Stimulated activated CD4-positive, alpha-beta T cell treated with anti-CD3 and anti-CD28 coated beads, Interleukin-1b, Interleukin-23, amount 100 ng/mL, for 4 hours (primary cell): ENCODE measurements around the gene MEIS1.
"Not testable (repeated sequence)": the region's sequence is repeated elsewhere in the genome, so short reads cannot be mapped to it uniquely, and the experiment has no call there.

ENCODE experiments used
- DNase-seq, 2 donors: peaks; one replicate each; pipeline ENCODE4 v3.0.0-alpha.2; 2020; ENCODE audit warnings: low read depth in 2 of 2

MEIS1 gene

DNA sequence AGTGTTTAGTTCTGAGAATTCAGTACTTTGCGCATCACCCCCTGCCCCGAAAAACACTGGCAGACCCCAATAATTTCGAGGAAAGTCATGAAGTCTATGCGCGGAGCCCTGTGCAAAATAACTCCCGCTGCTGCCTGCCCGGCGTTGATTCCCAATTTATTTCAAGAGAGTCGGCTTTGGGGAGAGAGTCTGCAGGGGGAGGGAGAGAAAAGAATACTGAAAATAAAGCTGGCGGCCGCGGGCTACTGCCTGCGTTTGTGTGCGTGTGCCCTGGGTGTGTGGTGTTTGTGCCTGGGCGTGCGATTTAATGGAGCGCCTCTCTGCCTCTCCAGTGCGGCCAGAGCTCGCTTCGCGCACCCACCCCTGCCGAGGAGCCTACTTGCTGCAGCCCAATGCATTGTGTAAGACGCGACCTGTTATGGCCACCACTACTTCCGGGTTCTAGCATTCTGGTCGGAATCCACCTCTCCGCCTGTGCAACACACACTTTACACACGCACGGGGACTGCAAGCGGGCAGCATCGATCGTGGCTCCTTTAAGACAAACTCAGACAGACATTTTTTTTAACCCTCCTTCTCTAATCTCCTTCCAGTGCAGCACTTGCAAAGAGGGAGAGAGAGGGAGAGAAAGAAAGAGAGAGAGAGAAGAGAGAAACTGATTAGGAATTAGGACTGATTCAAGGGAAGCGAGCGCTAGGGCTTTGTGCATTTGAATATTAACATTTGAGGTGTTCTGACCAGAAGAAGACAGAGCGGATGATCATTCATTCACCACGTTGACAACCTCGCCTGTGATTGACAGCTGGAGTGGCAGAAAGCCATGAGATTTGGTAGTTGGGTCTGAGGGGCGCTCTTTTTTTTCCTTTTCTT is at the start of gene MEIS1:
Gene MEIS1, plus strand, starts transcription at position 447 of the 870 bp plus-strand sequence. CDS start 732 bp downstream, outside the sequence.
- no peak for DNase-seq

DNA sequence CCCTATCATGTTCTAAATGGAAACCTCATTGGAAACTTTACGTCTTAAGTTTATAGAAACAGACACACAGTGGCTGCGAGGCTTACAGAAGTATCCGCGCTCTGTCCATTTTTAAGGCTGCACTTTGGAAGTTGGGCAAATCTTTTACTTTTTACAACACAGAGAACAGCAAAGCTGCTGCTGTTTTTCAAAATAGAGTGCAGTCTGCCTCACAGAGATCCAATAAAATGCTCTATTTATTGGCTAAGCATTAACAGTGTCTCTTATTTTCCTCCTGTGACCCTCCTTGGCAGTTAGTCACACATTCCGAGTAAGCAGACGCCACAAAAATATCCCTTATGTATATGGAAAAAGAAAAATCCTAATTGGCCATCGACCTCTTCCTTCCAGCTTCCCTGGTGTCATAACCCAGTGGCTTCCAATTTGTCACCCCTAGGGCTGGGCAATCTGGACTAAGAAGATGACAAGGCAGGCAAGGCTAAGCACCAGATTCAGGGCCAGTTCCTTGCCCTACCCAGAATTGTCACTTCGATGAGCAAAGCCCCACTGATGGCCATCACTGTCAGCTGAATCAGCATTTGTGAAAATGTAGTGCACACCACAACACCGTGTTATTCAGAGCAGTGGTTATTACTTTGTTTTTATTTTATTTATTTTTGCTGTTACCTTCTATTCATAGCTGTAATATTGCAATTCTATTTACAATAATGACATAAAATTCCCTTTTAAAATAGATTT is 47.7 kb upstream of the MEIS1 start:
- no peak for DNase-seq

DNA sequence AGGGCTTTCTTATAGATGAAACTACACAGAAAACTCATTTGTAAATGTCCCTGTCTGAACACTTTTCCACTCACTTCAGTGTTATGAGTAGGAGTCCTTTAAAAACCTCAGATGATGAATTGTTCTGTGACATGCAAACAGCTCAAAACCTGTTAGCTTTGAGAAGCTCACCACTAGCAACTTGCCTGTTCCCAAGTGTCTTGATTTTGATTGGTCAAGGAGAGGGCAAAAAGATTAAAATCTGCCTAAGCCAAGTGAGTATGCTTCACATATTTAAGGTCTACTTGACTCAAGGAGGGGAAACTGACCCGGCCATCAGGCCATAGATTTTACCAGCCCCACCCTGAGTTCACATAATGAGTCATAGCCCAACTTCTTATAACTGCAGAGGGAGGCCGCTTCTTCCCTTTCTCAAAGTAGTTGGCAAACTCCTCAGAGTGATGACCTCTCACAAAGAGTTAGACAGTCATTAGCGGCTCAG is 45.2 kb upstream of the MEIS1 start:
- no peak for DNase-seq

DNA sequence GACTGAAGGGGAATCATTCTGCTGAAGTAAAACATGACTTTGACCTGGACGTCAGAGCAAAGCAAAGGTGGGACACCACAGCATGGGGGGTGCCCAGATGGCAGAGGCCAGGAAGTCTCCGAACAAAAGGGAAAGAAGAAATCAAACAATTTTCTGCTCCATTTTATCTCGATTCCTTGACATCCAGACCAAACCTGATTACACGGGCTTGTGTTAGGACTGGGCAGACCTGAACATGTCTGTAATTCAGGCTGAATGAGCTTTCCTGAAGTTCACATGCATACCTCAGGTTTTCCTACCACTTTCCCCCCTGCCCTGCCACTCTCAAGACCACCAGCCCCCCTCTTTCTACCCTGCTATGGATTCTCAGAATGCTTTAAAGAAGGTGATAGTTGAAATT is 44.8 kb upstream of the MEIS1 start:
- DNase-seq, result no peak

DNA sequence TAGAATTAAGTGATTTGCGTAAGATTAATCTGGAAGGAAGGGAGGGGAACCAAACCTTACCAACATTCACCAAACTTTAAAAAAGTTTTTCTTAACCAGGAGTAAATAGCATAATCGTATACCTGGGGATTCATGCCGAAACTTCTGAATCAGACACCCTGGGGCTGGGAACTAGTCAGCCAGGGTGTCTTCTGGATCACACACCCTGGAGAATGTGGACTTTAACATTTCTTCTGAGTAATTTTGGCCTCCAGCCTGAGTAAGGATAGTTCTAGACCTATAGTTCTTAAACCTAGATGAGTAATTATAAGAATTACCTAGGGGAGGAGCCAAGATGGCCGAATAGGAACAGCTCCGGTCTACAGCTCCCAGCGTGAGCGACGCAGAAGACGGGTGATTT is 44.1 kb upstream of the MEIS1 start:
- no peak for DNase-seq

DNA sequence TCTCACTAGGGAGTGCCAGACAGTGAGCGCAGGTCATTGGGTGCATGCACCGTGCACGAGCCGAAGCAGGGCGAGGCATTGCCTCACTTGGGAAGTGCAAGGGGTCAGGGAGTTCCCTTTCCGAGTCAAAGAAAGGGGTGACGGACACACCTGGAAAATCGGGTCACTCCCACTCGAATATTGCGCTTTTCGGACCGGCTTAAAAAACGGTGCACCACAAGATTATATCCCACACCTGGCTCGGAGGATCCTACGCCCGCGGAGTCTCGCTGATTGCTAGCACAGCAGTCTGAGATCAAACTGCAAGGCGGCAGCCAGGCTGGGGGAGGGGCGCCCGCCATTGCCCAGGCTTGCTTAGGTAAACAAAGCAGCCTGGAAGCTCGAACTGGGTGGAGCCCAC is 43.7 kb upstream of the MEIS1 start:
- not testable (repeated sequence) for DNase-seq

DNA sequence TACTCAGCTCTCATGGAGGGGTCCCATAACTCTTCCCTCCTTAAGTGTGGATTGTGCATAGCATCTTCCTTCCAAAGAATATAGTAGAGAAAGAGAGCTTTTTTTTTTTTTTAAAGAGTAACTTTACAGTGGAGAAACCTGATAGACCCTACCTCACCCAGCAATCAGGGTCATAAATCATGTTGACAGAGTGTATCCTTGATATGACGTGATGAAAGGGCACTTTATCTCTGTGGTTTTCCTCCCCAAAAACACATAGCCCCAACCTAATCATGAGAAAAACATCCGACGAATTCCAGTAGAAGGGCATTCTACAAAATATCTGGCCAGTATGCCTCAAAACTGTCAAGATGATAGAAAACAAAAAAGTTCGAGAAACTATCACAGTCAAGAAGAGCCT is 29.5 kb upstream of the MEIS1 start:
- no peak for DNase-seq

DNA sequence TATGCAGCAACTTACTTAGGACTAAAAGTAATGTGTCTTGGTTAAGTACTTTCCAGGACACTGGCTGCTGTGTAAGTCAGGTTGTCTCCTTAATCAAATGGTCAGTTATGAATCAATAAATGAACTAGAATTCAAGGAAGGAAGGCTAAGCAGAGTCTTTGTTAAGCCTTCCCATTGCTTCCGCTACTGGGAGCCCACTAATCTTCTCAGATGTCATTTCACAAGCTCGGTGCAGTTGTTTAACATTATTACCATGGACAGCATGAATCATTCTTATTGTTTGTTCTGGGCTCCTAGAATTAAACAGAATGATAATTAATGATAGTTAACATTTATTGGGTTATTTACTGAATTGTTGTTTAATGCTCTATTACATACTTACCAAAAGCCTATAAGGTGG is 26.0 kb upstream of the MEIS1 start:
- no peak for DNase-seq

DNA sequence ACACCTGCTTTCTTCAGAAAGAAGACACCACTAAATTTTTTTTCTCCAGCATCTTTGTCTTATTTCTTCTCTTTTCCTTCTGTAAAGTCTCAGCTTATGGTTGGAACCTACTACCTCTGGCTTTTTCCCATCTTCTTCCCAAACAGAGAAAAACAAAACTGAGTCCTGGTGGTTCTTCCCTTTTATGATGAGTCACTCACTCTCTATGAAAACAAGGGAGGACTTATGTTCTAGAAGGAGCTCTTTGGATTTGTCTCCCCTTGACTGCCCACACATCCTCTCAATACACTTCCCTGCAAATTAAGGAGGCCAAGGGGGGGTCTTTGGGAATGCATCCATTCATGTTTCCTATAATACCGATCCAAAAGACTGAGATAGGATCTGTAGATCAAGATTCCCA is 22.1 kb upstream of the MEIS1 start:
- DNase-seq, result no peak

DNA sequence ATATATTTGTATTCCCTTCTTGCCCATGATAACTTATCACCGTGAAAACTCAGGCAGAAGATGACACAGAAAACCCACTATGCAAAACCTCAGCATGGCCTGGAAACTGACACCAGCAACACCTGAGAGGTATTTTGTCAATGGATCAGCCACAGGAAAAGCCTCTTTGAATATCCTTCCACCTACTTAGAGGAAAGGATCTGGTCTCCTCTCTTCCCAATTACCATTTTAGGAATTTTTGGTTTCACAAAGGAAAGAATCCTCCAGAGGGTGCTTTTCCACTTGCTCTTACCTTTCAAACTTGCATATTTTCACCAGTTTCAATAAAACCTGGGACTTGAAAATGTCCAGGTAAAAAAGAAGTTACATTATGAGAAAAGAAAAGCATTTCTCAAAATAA is 20.0 kb upstream of the MEIS1 start:
- no peak for DNase-seq

DNA sequence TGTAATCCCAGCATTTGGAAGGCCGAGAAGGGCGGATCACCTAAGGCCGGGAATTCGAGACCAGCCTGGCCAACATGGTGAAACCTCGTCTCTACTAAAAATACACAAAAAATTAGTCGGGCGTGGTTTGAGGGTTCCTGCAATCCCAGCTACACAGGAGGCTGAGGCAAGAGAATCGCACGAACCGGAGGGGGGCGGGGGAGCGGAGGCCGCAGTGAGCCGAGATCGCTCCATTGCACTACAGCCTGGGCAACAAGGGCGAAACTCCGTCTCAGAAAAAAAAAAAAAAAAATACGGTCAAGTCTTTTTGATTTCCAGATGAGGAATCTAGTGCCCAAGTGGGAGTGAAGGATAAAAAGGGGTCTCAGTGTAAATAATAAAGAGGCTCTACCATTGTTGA is 16.5 kb upstream of the MEIS1 start:
- DNase-seq, result no peak

DNA sequence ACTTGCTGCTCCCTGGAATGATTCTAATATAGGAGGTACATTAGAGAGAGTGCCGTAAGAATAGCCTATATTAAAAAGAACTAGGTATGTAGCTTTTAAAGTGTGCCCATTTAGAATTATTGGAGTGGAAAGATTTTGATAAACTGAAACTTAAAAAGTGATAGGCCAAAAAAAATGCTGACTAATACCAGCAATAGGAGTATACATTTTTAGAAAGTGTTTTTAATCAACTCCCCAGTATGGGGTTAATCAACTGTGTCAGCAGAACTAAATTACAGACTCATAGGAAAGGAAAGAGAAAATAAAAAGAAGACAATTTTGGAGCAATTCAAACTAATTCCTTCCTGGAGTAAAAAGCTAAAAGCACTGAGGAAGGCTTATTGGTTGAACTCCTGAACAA is 13.3 kb upstream of the MEIS1 start:
- no peak for DNase-seq

DNA sequence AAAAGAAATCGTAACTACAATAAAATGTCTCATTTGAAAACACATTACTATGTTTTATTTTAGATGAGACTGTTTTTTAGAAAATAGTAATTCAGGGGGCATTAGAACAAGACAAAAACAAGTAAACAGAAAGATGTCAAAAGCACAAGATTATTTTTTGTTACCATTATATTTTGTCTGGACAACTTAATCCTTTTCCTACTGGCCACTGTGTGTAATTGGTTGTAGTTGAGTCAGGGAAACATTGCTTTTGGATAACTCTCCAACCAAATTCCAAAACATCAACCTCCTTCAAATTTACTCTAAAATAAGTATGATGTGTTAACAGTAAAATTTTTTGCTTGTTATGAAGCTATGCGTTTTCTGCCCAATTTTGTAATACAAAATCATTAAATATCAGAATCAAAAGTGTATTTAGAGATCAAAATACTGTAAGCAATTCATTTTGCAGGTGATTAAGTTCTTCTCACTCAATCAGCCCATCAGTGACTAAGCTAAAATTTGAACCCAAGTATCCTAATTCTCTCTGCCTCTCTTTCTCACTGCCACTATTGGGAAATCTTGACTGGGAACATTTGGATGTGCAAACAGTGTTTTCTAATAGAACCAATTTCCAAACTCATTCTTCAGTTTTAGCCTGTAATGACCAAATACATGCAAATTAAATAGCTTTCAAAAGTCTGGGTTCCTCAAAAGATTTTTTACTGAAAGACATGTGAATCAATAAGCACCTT is 11.4 kb upstream of the MEIS1 start:
- no peak for DNase-seq

DNA sequence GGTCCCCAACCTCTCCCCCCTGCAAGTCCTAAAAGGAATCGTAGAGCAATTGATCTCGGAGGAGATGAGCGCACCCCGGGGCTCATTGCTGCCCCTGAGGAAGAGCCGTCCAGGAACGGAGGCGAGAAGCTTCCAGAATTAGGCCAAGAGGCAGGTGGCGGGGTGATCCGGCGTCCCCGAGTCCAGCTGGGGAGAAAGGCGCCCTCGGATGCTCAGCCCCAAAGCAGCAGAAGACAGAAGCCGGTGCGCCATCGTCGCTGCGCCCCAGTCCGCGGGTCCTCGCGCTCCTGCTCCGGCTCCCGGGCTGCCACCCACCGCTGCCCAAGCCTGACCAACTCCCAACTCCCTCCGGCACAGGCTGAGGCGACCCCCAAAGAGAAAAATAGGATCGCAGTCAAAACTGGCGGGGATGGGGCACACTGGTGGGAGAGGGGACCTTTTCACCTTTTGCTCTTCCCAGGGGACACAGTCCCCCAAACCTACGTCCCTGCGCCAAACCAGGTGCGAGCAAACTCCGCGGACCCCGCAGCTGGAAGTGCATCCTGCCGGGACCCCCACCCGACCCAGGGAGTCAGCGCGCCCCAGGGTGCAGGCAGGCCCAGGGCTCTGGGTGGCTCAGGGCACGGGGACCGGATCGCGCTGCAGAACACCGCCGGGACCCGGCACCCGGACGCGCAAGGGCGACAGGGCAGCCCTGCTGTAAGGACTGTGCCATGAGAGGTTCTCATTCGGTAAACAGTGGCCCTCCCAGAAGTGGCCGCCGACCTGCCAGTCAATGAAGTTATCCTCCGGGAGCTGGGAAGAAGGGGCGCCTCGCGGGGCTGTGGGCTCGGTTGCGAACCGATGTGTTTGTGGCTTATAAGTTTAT is 8.4 kb upstream of the MEIS1 start:
- no peak for DNase-seq

DNA sequence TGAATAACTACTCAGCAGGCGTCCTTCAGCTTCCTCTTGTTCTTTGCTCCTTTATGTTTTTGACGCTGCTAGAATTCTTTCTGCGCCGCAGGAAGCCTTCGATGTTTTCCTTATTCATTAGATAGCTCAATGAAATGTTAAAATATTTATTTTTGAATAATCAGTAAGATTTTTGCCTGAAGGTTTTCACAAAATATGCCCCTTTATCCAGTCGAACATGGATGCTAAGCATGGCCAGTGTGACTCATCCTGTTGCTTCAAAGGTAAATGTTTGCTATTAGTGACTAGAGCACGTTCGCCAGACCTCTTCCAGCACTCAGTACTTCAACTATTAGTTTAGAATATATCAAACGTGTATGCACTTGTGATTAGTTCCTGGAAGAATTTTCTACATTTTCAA is 7.6 kb upstream of the MEIS1 start:
- no peak for DNase-seq

DNA sequence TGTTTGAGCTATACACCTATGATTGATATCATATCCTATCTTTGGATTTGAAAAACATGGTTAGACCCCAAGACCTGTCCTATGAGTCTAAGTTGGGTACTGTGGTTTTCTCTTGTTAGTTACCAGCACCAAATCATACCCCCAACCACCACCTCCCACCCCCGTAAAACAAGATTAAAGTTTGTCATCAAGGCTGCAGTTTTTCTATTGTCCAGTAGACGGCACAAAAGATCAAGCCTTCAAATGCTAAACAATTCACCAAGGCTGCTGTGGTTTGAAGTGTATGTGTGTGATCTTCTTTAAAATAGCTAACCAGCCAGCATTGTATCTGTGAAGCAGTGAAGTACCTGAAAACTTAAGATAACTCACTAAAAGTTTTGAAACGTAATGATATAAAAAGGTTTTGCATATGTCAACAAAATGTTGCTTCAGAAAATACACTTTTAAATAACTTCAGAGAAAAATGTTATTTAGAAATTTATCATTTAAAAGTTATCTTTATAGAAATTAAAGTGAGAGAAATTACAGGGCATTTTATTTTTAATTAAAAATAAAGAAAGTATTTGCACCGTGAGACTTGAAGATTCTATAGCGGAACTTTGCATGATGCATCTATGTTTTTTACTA is 5.8 kb upstream of the MEIS1 start:
- no peak for DNase-seq

DNA sequence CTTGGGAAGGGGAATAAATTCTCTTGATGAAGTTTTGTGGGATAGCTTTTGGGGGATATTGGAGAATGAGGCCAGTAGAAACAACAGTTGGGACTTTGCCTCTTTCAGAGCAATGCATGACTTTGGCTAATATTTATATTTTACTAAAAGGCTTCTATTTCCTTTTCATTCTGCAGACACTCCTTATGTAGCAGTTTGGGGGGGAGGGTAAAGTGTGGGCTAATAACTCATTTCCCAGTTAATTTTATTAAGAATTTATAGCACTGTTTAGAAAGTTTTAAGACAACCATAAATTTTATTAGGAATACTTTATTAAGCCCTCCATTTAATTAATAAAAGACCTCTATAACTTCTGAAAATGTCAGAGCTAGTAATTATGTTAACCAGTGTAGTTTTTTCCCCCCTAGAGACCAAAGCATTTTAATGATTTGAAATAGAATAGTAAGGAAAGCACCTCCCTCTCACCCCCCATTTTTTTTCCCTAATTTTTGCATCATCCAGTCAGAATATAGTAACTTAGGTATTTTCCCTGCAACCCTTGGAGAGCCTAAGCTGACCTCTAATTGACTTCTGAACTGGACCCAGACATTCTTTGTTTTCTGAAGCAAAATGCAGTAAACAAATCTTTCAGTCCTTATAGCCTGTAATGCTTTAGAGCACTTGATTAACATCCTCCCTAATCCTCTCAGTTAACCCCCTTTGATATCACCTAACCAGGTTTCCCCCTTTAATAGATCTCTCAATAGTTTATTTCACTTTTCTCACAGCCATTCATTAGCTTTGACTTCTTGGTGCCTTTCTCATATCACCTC is 5.0 kb upstream of the MEIS1 start:
- no peak for DNase-seq

DNA sequence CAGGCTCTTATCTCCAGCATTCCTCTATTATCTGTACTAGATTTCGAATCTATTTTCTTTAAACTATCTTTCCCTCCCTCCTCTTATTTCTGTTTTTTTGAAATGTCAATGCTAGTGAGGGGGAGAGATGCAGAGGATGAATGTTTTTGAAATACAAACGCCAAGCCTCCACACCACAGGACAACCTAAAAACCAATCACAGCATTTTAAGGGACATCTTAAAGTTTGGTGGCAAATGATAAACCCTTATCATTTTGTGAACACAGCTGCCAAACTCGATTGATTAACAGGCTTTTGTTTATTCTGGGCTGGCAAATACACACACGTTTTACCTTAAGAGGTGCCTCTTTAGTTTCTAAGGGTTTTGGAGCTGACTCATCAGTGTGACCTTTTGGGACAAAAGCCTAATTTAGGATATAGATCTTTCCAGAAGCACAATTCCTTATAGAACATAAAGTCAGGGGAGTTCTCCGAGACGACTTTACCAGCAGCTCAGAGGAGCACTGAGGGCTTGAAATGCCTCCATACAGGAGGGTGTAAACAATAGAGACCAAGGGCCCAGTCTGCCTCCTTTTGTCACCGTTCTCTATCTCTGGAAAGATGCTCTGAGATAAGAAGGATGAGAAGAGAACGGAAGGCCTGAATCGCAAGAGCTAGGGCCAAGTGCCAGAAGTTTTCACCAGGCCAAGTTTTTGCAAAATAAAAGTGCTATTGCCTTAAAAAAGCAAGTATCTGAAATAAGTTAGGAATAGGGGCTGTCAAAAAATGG is 4.2 kb upstream of the MEIS1 start:
- no peak for DNase-seq

DNA sequence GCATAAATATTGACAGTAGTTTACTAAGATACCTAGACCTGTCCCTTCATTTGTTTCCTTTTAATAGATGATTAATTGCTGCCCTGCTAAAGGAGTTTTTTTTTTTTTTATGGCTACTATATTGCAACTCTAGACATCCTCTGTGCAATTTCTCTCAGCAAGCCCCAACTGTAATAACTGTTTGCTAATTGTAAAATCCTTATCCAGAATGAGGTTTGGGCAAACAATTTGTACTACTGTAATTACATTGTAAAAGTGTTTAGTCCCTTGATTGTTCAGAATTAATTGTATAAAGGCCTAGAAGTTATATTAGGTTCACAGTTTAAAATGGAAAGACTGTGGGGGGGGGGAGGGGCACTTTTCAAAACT is 3.7 kb upstream of the MEIS1 start:
- DNase-seq, result no peak
